GF-D8 (cell line): ENCODE data around the gene OR51B6.
"Not testable (repeated sequence)": the region's sequence is repeated elsewhere in the genome, so short reads cannot be mapped to it uniquely, and the experiment has no call there.

Source experiments
- DNase-seq: peaks from one replicate; lab custom pipeline; 2025; lab: John Stamatoyannopoulos, UW

Gene OR51B6

DNA sequence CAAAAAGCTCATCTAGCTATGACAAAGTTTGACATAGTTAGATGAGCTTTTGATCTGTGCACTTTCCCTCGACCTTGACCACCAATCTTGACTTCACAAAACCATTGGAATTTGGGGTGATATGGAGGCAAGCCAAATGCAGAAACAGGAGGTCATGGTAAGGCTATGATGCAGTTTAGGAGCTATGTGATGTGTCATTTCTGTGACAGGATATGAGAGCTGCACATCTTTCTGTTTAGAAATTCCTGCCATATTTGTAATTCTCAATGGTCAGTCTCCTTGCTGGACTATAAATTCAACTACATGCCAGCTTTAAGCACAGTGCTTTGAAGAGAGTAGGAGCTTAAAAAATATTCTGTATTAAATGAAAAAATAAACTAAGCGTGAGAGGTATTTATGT is 12.9 kb downstream of the OR51B6 start:
- DNase-seq, result no peak

DNA sequence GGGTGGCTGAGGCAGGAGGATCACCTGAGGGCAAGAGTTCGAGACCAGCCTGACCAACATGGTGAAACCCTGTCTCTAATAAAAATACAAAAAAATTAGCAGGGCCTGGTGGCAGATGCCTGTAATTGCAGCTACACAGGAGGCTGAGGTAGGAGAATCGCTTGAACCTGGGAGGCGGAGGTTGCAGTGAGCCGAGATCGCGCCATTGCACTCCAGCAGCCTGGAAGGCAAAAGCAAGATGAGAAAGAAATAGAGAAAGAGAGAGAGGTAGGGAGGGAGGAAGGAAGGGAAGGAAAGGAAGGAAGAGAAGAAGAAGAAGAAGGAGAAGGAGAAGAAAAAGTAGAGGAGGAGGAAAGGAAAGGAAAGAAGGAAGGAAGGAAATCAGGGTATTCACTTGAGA is 15.1 kb downstream of the OR51B6 start:
- not testable (repeated sequence) for DNase-seq

DNA sequence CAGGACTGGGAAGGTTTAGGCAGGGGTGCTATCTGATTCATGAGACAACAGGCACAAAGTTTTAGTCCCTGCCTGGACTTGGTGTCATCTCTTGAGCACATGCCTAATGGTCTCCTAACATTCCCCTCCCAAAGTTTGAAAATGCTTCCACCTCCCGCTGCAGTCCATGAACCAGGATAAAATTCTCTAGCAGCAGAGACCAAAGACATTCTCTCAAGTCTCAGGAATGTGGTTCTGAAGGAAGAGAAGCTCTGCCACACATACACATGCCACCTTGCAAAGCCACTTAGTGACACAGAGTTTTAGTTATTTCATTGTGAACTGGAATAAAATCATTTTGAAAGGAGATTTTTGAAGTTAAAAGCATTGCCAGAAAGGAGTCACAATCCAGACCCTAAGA is 15.5 kb downstream of the OR51B6 start:
- DNase-seq, result no peak

DNA sequence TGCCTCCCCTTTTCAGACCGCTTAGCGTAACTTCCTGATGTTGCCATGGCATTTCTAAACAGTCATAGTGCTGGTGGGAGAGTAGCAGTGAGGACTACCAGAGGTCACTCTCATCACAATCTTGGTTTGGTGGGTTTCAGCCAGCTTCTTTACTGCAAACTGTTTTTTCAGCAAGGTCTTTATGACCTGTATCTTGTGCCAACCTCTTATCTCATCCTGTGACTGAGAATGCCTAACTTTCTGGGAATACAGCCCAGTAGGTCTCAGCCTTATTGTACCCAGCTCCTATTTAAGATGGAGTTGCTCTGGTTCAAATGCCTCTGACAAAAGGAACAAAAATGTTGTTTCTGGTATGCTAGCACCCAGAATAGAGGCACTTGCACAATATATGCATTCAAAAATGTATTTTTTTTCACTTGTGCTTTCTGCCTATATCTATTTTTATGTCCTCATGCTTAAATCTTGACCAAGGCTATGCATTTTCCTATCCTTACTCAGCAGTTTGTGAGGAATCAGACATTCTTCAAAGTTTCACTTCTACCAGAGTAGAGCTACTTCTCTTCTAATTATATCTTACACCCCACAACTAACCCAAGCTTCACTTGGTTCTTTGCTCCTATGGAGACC is 16.3 kb downstream of the OR51B6 start:
- no peak for DNase-seq

DNA sequence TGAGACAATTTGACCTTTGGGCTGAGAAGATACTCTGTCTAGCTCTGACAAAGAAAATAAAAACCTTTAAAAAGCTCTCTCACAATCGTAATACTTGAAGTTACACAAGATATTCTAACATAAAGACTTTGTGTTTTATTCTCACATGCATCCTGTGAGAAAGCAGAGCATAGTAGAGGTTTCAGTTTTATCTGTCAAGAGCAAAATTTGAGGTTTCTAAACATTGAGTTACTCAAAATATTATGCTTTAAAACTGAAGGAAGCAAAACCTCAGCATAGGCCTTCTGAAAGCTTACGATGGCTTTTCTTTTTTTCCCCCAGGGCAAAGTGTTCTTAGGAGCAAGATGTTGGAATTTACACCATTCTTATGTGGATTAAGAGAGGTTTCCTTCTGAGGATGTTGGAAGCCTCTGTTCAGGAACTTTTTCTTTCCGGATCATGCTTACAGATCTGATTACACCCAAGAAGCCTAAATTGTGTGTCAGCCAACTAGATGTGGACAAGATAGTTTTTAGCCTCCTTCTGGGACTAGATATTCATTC is 17.3 kb downstream of the OR51B6 start:
- no peak for DNase-seq

DNA sequence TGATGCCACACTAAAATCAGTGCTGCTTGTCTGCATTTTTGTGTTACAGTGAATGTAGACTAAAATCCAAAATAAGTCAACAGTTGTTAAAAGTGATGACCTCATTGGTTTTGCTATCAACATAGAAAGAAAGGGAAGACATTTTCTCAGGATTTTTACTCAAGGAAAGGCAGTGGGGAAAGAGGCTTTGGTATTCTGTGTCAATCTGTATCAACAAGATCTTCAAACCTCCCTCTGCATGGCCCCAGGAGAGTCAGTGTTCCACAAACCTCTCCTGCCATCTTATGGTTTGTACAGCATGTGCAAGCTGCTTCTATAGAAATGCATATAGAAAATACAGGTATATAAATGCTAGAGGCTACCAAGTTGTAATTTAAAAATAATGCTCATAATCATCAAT is 18.5 kb downstream of the OR51B6 start:
- DNase-seq, result no peak

DNA sequence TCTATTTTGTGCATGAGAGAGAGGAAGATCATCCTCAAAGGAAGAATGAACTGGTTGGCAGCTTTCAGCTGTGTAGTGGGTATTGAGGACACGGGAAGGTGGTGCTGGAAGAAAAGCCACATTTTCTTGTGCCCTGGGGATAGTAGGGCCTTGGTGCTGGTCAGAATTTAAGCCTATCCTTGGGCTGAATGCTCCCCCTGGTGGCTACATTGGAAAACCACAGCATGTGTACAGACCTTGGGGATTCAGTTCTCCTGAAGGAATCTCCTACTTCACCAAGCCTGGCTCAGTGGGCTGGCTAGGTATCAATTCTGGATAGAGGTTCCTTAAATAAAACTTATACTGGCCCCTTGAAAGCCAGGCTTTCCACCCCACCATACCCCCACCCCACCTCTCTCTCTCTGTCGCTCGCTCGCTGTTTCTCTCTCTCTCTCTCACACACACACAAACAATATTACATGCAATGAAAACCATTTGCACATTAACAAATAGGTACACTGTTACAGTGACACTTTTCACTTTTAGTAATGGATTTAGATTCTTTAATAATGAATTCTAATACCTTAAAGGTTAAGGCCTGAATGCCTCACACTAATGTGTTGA is 29.5 kb downstream of the OR51B6 start:
- no peak for DNase-seq

DNA sequence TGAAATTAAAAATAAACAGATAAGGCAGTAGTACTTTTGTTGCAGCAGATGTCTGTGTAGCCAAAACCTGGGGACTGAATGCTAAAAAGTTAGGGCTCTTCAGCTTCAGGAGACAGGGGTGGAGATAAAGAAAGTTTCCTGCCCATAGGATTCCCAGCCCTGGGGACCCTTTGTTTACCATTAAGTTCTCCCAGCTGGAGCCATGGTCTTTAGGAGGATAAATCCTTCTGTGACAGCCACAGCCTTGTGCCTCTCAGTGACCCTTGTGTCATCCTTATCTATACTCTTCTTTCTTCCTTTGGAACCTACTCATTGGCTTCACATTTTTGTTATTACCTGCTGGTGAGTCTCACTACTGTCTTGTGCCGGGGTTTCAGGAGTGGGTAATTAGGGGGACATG is 32.3 kb downstream of the OR51B6 start, which contains the start of gene OR51M1:
Gene OR51M1, plus strand, starts transcription at position 237 of the 400 bp plus-strand sequence. CDS start 5,587 bp downstream, outside the sequence.
- DNase-seq, result no peak

DNA sequence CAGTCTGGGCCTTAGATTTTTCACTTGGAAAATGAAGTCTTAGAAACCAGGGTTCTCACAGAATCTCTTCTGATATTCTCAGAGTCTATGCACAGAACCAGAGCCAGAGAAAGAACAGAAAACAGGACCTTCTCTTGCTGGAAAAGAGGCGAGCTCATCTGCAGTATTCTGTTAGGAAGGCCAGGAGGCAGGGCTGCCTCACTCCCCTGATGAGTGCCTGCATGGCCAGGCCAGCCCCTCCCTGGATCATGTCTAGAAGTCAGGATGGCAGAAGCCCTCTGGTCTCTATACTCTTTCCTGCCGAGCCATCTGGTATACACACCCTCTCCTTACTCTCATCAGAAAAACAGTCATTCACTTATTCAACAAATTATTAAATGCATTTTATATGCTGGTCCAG is 33.0 kb downstream of the OR51B6 start:
- DNase-seq, result no peak

DNA sequence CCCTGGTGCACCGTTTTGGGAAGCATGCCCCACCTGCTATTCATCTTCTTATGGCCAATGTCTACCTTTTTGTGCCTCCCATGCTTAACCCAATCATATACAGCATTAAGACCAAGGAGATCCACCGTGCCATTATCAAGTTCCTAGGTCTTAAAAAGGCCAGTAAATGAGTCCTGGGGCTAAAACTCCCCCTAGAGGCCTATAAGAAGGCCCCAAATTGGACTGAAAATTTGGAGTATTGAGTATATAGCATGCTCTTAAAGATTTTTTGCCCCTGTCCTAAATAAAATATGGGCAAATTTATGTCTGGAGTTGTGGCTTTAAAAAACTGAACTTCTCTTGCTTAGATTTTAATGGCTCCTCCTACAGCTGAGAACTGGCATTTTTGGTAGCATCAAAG is 38.9 kb downstream of the OR51B6 start:
- no peak for DNase-seq

DNA sequence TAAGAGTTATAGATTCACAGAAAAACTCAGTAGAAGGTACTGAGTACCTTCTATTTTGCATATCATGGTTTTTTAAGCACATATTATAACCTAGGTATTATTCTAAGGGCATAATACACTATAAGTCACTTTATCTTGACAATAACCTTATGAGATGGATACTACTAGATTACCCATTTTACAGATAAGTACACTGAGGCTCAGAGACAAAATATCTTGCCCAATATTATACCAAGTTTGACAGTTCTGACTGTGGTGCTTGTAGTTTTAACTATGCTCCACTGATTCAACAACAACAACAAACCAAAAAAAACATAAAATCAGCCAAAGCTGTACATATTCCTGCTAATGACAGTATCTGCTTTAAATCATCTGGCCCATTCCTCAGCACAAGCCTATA is 42.8 kb downstream of the OR51B6 start:
- DNase-seq, result no peak

DNA sequence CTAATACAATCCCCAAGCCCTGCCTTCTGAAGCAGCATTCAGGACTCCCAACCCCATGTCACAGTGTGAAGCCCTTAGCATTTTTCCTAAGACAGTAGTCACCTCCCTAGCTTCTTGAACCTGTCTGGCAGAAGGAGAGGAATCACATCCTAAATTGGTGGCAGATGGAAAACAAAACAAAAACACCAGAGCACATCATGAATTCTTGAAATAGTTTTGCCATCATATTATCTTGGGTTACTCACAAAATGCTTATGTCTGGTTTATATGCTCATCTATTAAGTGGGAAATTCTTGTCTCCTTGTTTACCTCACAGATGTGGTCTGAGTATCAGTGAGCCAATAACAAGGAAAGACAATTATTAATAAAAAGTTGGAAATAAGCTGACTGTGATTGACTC is 47.6 kb downstream of the OR51B6 start:
- DNase-seq, result no peak
